HEK293 (cell line): Measurements from ENCODE around the gene SCN8A.

Source experiments
- CTCF ChIA-PET: fragments of 350-600 bp; formaldehyde crosslinking; extraction: SDS; loops from one replicate; lab custom pipeline; 2021; ENCODE audit warnings: antibody characterized with exemption; lab: Yijun Ruan, JAX
- POLR2A ChIA-PET: fragments of 300-600 bp; formaldehyde crosslinking; extraction: SDS; loops from one replicate; lab custom pipeline; 2020; ENCODE audit warnings: antibody characterized with exemption, inconsistent platforms; lab: Yijun Ruan, JAX
- H3K27ac ChIP-seq: fragments of 200-500 bp; sonication (Bioruptor generic); 2 replicates; pipeline ENCODE4 v1.5.1; 2014; ENCODE audit warnings: low read depth, low read length, control low read depth, inconsistent platforms; ENCODE audit errors: extremely low read depth
- H3K36me3 ChIP-seq, 2 experiments: fragments of 200-500 bp in 1 of 2; sonication (Bioruptor generic) in 1 of 2; 1 replicate in 1 of 2; 2 replicates in 1 of 2; pipeline ENCODE4 v1.5.1; 2014 to 2017; ENCODE audit warnings: inconsistent platforms in 2 of 2, low read length in 2 of 2; ENCODE audit not compliant: control insufficient read depth in 2 of 2, insufficient read depth in 1 of 2
- H3K4me1 ChIP-seq: fragments of 200-500 bp; sonication (Bioruptor generic); 2 replicates; pipeline ENCODE4 v1.5.1; 2014; ENCODE audit warnings: mild to moderate bottlenecking, low read length, inconsistent platforms; ENCODE audit not compliant: control insufficient read depth, insufficient read depth
- H3K4me3 ChIP-seq: 2 replicates; pipeline ENCODE4 v1.5.1; 2011; ENCODE audit warnings: low read depth, mild to moderate bottlenecking, control low read depth, low read length, moderate library complexity
- H3K9me3 ChIP-seq: fragments of 200-500 bp; sonication (Bioruptor generic); 2 replicates; pipeline ENCODE4 v1.5.1; 2014; ENCODE audit warnings: low read depth, low read length, inconsistent platforms; ENCODE audit not compliant: control insufficient read depth, insufficient read depth
- BCL11A ChIP-seq: fragments of 450-650 bp; formaldehyde crosslinking; IDR thresholded peaks from 2 replicates; pipeline ENCODE4 v1.5.1; 2016; ENCODE audit warnings: low read depth, missing biosample characterization, missing genetic modification characterization
- FEZF1 ChIP-seq: fragments of 450-650 bp; formaldehyde crosslinking; IDR thresholded peaks from 2 replicates; pipeline ENCODE4 v1.5.1; 2016; ENCODE audit warnings: missing biosample characterization, missing genetic modification characterization
- GFI1B ChIP-seq: fragments of 450-650 bp; formaldehyde crosslinking; IDR thresholded peaks from 2 replicates; pipeline ENCODE4 v1.5.1; 2016; ENCODE audit warnings: missing biosample characterization, missing genetic modification characterization
- GLI2 ChIP-seq: fragments of 450-650 bp; formaldehyde crosslinking; IDR thresholded peaks from 2 replicates; pipeline ENCODE4; 2017; ENCODE audit warnings: missing biosample characterization, missing genetic modification characterization, low read depth, borderline replicate concordance
- KLF7 ChIP-seq: fragments of 450-650 bp; formaldehyde crosslinking; IDR thresholded peaks from 2 replicates; pipeline ENCODE4 v1.5.1; 2016; ENCODE audit warnings: missing biosample characterization, missing genetic modification characterization, borderline replicate concordance
- SALL2 ChIP-seq: fragments of 450-650 bp; formaldehyde crosslinking; IDR thresholded peaks from 2 replicates; pipeline ENCODE4 v1.5.0; 2017; ENCODE audit warnings: missing biosample characterization, mild to moderate bottlenecking, missing genetic modification characterization, borderline replicate concordance
- ZBTB21 ChIP-seq: fragments of 450-650 bp; formaldehyde crosslinking; IDR thresholded peaks from 2 replicates; pipeline ENCODE4 v1.5.1; 2017; ENCODE audit warnings: missing biosample characterization, missing genetic modification characterization
- ZNF132 ChIP-seq: fragments of 450-650 bp; formaldehyde crosslinking; IDR thresholded peaks from 2 replicates; pipeline ENCODE4 v1.5.1; 2017; ENCODE audit warnings: missing biosample characterization, missing genetic modification characterization, borderline replicate concordance
- ZNF157 ChIP-seq: fragments of 450-650 bp; formaldehyde crosslinking; IDR thresholded peaks from 2 replicates; pipeline ENCODE4 v1.5.1; 2016; ENCODE audit warnings: missing biosample characterization, missing genetic modification characterization
- ZNF211 ChIP-seq: fragments of 450-650 bp; formaldehyde crosslinking; IDR thresholded peaks from 2 replicates; pipeline ENCODE4 v1.5.1; 2016; ENCODE audit warnings: low read depth, missing biosample characterization, missing genetic modification characterization
- ZNF311 ChIP-seq: fragments of 450-650 bp; formaldehyde crosslinking; IDR thresholded peaks from 2 replicates; pipeline ENCODE4 v1.5.1; 2017; ENCODE audit warnings: missing biosample characterization, missing genetic modification characterization, borderline replicate concordance
- ZNF426 ChIP-seq: fragments of 450-650 bp; formaldehyde crosslinking; IDR thresholded peaks from 2 replicates; pipeline ENCODE4 v1.5.1; 2017; ENCODE audit warnings: missing biosample characterization, missing genetic modification characterization, mild to moderate bottlenecking, inconsistent platforms, moderate library complexity
- ZNF518A ChIP-seq: fragments of 450-650 bp; formaldehyde crosslinking; conservative IDR thresholded peaks from 2 replicates; pipeline ENCODE4 v1.5.1; 2016; ENCODE audit warnings: low read depth, missing biosample characterization, missing genetic modification characterization
- ZNF596 ChIP-seq: fragments of 450-650 bp; IDR thresholded peaks from 2 replicates; pipeline ENCODE4 v1.5.0; 2018; ENCODE audit warnings: missing biosample characterization, mild to moderate bottlenecking, missing genetic modification characterization, moderate library complexity
- ZNF626 ChIP-seq: fragments of 450-650 bp; sonication (Bioruptor Pico); formaldehyde crosslinking; IDR thresholded peaks from 2 replicates; pipeline ENCODE4 v1.5.1; 2018; ENCODE audit warnings: missing biosample characterization, missing genetic modification characterization, inconsistent platforms
- ZNF692 ChIP-seq: fragments of 450-650 bp; formaldehyde crosslinking; IDR thresholded peaks from 2 replicates; pipeline ENCODE4 v1.5.1; 2016; ENCODE audit warnings: missing biosample characterization, missing genetic modification characterization
- ZNF701 ChIP-seq: fragments of 450-650 bp; formaldehyde crosslinking; IDR thresholded peaks from 2 replicates; pipeline ENCODE4 v1.5.1; 2016; ENCODE audit warnings: missing biosample characterization, missing genetic modification characterization
- ZNF747 ChIP-seq: fragments of 450-650 bp; formaldehyde crosslinking; IDR thresholded peaks from 2 replicates; pipeline ENCODE4 v1.5.1; 2016; ENCODE audit warnings: missing biosample characterization, missing genetic modification characterization
- ZSCAN30 ChIP-seq: fragments of 450-650 bp; IDR thresholded peaks from 2 replicates; pipeline ENCODE4 v1.5.1; 2018; ENCODE audit warnings: missing biosample characterization, mild to moderate bottlenecking, missing genetic modification characterization, moderate library complexity

SCN8A gene

GRCh38 chr12:51636581-51636980 is 45.5 kb downstream of the SCN8A start:
- Histone ChIP-seq H3K9me3 (no peaks in the 10 kb centered on the region), H3K4me3 (no peak overlapping the region), H3K4me1 (peaks cover 6% of the 10 kb centered on the region; the same call in 1 of the 2 replicates), H3K36me3 (no peaks in the 10 kb centered on the region), H3K27ac (no peak overlapping the region)
- ChIA-PET POLR2A (interaction anchor here (1.1 kb wide), 1 partner anchor 184 kb away, joined by 3 read pairs; no protein-coding TSS in a partner anchor), CTCF (interaction anchor here (1.2 kb wide), 1 partner anchor 33 kb away, joined by 3 read pairs; no protein-coding TSS in a partner anchor)
- no peak for TF ChIP-seq ZNF426 (tag by site-specific recombination)
- no peak for TF ChIP-seq GFI1B
- no peak for TF ChIP-seq ZNF747 (tag by site-specific recombination)
- TF ChIP-seq ZNF311 (tag by site-specific recombination), result no peak
- no peak for TF ChIP-seq ZNF596 (tag by site-specific recombination)
- no peak for TF ChIP-seq SALL2 (tag by site-specific recombination)
- no peak for TF ChIP-seq FEZF1
- TF ChIP-seq ZNF692 (tag by site-specific recombination), result no peak
- TF ChIP-seq ZNF518A, result no peak

GRCh38 chr12:51636986-51637385 is 46.0 kb downstream of the SCN8A start:
- H3K4me3 ChIP-seq, result no peak overlapping the region
- ChIA-PET CTCF (no interaction called here), POLR2A (interaction anchor here (1.1 kb wide), 1 partner anchor 184 kb away, joined by 3 read pairs; no protein-coding TSS in a partner anchor)
- H3K9me3 ChIP-seq, result no peaks in the 10 kb centered on the region
- H3K27ac ChIP-seq, result no peak overlapping the region
- H3K4me1 ChIP-seq, result peaks cover 3% of the 10 kb centered on the region; the same call in 1 of the 2 replicates
- no peaks in the 10 kb centered on the region for H3K36me3 ChIP-seq
- TF ChIP-seq ZNF701 (tag by site-specific recombination), result no peak
- TF ChIP-seq ZSCAN30 (tag by site-specific recombination), result no peak
- TF ChIP-seq ZNF157 (tag by site-specific recombination), result no peak
- TF ChIP-seq BCL11A (tag by site-specific recombination), result no peak
- no peak for TF ChIP-seq GLI2 (tag by site-specific recombination)

- Histone ChIP-seq H3K27ac (no peak overlapping the region), H3K4me1 (no peaks in the 10 kb centered on the region), H3K36me3 (no peaks in the 10 kb centered on the region), H3K9me3 (no peaks in the 10 kb centered on the region), H3K4me3 (no peak overlapping the region)
- CTCF ChIA-PET, result no interaction called here
- POLR2A ChIA-PET, result no interaction called here
- no peak for TF ChIP-seq ZNF747 (tag by site-specific recombination)
- no peak for TF ChIP-seq ZNF132
- no peak for TF ChIP-seq ZNF626 (tag by site-specific recombination)
- no peak for TF ChIP-seq KLF7 (tag by site-specific recombination)
- no peak for TF ChIP-seq ZBTB21 (tag by site-specific recombination)
- TF ChIP-seq ZNF211 (tag by site-specific recombination), result no peak
These were observed 48.3 kb downstream of the SCN8A start for GRCh38 chr12:51639361-51639760.
